ENCODE results near the gene PLPPR1.

GRCh38 chr9:101354765-101355708, 326.5 kb downstream of the PLPPR1 start:
- TF ChIP-seq REST (IDR thresholded peaks at IDR 0.05) (no peak), TAF1 (conservative IDR thresholded peaks at IDR 0.05) (no peak), CTCF (IDR thresholded peaks at IDR 0.05; ENCODE audit: low read depth, low read length, missing input control) (no peak)
